HPDE6-E6E7 (cell line): ENCODE results near the gene CENPP.

Experiments
- DNase-seq: peaks from one replicate; pipeline ENCODE4 v3.0.0; 2011; ENCODE audit warnings: missing footprints; ENCODE audit errors: extremely low spot score

CENPP gene

DNA sequence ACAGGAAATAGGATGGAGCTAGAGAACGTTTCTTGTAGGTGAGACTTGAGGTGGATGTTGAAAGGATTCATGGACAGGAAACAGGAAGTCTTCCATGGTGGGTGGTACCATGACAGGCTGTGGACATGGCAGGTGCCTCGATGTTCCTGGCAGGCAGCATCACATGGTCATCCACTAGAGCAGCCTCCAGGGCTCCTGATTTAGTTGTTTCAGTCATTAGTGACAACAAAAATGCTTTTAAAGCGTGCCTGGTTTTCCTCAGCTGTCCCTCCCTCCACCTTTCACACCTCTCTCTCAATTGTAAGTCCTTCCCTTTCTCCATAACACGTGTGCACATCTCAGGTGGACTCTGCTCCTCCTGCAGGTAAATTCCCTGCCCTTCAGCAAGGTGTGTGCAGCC, 181.7 kb downstream of the CENPP start:
- DNase-seq: no peak

DNA sequence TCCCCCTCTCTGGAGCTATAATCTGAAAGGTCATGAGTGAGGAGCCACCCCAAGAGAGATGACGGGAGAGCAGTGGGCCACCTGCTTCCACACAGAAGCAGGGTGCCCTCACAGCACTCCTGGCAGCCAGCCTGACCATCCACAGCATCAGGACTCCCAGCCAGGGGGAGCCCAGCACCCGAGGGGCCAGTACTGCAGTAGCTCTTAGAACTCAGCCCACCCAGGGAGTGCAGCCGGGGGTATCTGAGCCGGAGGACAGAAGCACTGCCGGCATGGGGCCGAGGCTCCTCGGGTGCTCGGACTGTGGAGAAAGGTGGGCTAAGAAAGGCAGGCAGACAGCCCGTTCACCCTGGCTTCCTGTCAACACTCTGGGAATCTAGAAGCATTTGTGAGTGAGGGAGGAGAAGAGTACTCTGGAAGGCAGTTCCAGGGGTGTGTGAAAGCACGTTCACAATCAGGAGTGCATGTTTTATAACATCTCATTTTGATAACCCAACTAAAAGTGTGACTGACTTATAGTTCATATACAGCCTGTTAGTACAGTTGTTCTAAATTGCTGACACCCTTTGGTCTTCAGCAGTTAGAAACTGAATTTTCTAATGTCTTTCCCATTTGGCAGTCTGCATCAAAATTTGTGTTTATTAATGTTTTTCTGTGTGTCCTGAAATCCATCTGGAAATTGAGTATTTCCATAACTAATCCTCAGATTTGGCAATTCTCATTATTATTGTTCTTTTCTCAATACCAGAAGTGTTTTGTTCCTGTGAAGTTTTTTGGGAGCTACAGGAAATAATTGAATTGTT, 182.5 kb downstream of the CENPP start:
- DNase-seq: no peak

DNA sequence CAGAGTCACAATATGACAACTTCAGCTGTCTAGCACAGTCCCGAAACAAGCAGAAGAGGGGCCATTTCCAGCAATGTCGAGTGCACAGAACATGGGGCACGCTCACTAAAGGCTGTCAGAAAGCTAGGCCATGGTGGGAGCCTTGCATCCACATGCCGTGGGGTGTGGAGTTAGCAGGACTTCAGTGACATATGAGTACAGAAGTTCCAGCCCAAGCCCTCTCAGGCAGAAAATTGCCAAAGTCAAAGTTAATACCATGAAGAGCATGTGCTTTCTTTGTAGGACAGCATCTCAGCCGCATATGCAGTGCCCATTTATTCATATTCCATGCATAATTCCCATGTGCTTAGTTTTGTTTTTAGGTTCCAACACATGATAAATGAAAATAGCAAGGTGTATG, 183.3 kb downstream of the CENPP start:
- DNase-seq: no peak

DNA sequence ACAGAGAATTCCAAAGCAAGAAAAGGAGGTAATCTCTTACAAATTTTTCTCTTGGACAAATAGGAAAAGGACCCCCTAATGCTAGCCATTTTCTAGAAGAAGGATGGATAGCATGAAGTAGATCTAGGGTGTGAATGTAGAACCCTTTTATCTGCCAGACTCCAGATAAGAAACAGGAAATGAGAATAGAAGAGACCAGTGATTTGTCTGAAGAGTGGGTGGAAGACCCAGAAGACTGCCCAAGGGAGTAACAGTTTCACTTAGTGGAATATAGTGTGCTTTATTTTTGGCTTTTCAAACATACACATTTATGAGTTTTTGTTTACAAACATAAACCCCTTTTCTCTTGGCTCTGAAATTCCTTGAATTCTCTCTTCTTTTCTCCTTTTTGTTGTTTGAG, 185.0 kb downstream of the CENPP start:
- DNase-seq: no peak

DNA sequence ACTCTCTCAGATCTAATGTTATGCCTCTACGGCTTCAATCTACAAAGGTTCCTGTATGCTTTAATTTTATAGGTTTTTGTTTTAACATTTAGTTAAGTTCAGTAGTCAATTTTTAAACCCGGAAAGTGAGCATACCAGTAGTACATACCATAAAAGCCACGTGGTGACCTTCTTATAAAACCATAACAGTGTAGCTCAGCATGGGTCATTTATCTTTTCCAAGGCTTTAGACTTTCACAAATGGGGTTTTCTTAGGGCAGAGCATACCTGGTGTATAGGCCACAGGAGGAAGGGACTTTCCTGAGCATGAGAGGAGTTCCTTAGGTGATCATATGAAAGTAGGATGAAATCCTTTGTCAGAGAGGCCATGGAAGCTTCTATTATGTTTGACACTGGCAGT, 186.9 kb downstream of the CENPP start:
- no peak for DNase-seq

DNA sequence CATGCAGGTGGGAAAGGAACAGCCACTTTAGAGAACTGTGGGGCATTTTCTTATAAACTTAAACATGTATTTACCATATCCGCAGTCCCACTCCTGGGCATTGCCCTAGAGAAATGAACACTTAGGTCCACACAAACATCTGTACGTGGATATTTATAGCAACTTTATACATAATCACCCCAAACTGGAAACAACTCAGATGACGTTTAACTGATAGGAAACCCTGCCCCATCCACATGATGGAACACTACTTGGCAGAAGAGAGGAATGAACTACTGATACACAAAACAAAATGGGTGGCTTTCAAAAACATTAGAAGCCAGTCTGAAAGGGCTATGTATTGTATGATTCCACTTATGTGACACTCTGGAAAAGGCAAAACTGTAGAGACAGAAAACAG, 187.6 kb downstream of the CENPP start:
- DNase-seq: no peak

DNA sequence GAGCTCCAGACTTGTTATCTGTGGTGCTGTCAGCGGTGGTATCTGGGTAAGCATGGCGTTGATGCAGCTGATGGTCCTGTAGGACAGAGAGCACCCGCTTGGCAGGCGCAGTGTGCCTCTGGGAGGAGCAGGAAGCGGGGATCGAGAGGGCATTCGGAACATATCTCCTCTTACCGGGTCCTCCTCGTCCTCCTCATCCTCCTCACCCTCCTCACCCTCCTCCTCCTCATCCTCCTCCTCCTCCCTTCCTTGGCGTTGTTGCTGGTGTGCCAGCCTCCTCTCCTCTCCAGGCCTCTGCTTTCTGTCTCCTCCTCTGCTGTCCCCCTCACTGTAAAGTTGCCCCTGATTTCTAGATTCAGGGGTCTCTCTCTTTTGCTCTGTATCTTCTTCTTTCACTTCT, 188.9 kb downstream of the CENPP start:
- DNase-seq: no peak

DNA sequence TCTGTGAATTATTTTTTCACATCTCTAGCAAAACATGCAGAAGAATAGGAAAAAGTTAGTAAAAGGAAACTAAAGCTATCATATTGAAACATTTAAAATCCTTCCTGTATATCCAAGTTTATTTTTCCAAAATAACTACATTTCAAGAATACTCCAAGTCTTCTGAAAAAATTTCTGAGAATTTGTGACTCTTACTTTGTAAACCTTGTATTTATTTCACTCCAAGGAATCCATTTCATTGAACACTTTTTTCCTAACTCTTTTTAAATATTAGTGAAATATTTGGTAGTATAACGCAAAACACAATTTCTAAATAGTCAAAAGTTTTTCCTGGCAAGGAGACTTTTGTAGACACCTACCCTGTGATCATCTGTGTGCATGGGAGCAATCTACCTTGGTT, 190.8 kb downstream of the CENPP start:
- no peak for DNase-seq

DNA sequence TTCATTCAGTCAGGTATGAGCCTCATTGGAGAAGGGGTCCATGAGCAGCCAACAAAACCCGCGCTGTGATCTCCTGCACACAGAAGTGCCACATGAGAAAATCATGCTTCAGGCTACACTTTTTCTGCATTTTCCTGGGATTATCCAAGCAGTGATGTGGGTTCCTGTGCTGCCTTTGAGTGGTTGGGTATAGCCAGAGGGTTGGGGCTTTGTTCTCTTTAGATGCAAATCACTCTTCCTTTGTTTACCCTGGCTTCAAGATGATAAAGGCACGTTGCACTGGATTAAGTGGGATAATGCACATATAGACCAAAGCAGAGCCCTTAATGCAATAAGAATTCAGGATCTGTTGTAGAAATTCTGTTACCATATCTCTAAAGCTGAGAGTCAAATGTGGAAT, 191.3 kb downstream of the CENPP start:
- no peak for DNase-seq

DNA sequence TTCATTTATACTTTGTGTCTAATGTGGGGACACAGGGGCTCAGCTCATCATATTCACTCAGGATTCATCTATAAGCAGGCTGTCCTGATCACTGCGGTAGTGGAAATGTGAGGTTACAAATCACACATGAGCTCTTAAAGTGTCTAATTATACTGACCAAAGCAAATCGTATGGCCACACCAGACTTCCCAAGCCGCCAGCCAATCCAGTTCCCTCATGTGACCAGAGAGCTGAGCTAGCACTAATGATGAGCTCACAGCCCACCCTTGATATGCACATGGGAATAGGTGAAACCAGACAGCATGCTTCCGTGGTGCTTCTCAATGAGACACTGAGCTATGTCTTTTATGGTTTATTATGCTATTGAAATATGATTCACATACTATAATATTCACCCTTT, 192.4 kb downstream of the CENPP start:
- no peak for DNase-seq

DNA sequence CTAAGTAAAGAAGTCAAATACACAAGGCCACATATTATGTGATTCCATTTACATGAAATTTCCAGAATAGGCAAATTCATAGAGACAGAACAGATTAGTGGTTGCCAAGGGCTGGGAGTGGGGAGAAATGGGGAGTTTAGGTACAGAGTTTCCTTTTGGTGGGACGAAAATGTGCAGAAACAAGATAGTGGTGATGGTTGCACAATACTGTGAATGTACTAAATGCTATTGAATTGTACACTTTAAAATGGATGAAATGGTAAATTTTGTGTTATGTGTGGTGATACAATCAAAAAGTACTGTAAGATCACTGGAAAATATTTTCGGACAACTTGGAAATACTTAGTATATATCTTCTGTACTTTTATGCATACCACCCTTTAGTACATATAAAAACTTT, 195.1 kb downstream of the CENPP start:
- no peak for DNase-seq

DNA sequence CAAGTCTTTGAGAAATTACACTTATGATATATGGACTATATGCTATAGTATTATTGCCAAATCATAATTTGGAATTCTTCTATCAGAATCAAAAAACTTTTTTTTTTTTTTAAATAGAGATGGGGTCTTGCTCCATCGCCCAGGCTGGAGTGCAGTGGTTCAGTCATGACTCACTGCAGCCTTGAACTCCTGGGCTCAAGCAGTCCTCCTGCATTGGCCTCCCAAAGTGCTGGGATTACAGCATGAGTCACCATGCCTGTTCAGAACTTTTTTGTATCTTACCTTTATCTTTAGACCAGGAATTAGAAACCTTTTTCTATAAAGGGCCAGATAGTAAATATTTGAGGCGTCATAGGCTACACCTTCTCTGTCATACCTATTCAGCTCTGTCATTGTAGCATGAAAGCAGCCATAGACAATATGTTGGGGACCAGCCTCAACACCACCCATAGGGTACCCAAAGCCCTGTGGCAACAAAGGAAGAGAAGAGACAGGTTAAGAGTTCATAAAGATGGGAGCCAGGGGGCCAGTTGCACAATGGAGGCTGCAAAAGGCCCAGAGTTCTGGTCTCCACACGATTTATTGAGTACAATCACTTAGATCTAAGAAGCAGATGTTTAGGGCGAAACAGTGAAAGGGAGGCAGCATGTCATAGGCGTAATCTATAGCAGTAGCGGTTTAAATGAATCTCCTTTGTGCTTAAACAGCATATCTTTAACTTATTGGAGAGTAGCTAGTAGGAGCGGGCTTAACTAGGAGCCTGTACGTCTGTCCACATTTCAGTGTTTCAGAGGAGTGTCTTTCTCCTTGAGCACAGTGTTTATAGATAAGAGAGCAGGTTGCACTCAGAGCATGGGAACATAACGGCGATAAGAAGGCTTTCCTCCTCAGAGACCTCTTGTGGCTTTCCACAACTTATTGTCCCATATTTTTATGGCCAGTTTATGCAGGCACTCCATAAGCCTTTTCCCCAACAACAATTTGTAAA, 197.5 kb downstream of the CENPP start:
- no peak for DNase-seq

DNA sequence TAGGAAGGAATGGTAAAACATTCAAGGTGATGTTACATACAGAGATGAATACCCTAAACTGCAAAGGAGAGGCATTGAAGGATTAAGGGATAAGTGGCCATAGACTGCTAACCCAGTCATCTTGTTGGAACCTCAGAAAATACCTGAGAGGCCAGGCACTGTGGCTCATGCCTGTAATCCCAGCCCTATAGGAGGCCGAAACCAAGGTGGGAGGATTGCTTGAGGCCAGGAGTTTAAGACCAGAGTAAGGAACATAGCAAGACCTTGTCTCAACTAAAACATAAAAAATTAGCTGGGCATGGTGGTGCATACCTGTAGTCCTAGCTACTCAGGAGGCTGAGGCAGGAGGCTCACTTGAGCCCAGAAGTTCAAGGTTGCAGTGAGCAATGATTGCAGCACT, 199.1 kb downstream of the CENPP start:
- no peak for DNase-seq

DNA sequence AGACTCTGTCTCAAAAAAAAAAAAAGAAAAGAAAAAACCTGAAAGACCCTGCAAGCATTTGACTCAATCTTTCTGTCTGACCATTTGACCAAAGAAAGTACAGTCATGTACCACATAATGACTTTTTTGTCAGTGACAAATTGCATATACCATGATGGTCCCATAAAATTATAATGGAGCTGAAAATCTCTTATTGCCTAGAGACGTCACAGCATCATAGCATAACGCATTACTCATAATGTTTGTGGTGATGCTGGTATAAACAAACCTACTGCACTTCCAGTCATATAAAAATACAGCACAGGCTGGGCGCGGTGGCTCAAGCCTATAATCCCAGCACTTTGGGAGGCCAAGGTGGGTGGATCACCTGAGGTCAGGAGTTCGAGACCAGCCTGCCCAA, 199.6 kb downstream of the CENPP start:
- no peak for DNase-seq

DNA sequence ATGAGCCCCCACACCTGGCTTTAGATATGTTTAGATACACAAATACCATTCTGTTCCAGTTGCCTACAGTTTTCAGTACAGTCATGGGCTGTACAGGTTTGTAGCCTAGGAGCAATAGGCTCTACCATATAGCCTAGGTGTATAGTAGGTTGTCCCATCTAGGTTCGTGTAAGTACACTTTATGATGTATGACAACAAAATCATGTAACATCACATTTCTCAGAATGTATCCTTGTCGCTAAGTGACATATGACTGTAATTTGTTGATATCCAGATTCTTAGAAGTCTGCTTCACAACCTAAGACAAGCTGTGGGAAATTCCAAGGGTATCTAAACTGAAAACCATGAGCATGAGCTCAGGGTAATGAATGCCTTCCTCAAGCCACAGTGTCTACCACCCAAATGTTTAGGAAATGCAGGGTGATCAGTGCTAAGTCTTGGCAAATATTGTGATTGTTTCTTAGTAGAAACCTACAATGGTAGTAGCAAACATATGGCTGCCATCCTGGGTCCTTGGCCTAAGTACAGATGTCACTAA, 201.6 kb downstream of the CENPP start:
- no peak for DNase-seq

DNA sequence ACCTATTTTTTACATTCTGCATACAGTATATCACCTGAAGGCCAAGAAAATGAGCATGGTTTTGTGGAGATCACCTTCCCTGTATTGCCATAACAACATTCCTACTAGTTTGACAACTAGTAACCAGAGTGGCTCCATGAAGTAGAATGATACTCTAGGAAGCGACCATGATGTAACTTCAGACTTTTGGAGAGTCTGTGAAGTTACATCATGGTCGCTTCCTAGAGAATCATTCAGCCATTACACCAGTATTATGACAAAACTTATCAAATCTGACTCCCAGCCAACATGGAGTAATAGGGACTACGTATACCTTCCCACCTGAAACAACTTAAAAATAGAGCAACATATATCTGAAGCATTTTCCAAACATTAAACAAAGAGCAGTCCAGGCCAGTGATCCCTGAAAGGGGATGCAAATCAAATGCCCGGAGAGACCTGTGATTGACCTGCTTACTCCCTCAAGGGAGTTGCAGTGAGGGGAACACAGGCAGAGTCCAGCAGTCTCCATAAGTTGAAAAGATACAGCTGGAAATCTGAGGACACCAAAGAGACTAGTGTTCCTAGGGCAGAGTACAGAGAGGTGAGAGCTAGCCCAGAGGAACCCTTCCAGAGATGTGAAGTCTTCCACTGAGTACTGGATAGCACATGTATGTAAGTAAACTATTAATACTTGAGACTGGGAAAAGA, 202.2 kb downstream of the CENPP start:
- no peak for DNase-seq

DNA sequence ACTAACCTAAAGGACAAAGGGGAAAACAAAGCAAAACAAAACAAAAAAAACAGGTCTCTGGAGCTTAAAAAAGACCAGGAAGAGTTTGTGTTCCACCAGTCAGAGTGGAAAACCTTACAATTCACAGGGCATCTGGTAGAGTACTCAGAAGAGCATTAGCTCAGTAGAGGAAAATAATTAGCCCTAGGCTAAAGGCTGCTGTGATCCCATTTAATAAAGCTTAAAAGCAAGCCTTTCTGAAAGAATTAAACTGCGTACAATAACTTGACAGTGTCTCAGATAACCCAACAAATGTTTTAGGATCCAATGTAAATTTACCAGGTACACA, 202.7 kb downstream of the CENPP start:
- DNase-seq: no peak

DNA sequence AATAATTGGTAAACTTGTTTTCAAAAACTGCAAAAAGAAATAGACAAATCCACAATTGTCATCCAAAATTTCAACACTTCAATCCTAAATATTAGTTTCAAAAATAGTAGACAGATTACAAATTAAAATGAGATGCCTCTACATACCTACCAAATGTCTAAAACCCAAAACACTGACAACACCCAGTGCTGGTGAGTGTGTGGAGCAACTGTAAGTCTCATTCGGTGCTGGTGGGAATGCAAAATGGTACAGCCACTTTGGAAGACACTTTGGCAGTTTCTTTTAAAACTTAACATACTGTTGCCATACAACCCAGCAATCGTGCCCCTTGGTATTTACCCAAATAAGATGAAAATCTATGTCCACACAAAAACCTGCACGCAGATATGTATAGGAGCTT, 203.4 kb downstream of the CENPP start:
- no peak for DNase-seq

DNA sequence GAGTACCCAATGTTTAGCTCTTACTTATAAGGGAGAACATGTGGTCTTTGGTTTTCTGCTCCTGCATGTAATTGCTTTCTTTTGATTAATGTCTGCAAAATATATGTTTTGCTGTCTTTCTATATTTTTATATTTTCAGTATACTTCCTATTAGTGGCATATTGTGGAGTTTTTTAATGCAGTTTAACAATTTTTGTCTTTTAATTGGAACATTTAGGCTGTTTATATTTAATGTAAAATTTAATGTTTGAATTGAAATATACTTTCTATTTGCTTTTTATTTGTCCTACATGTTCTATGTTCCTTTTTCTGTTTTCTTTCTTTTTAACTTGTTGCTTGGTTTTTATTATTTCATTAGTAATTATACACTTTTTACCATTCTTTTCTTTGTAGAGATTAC, 205.1 kb downstream of the CENPP start:
- DNase-seq: no peak

DNA sequence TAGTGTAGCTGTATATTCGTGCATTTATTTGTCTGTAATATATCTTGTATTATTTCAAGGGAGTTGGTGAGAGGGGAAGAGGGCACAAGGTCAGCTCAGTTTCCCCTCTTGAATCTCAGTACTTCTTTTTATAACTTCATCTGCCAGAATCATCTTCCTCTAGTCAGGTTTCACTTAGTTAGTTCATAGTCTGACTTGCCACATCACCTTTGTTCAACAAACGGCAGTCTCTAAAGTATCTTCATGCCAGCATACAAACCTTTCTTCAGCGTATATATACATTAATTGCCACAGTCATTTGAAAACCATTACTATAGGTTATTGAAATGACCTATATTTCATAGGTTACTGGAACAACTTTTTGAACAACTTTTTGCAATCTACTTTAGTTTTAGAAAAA, 208.5 kb downstream of the CENPP start:
- no peak for DNase-seq

DNA sequence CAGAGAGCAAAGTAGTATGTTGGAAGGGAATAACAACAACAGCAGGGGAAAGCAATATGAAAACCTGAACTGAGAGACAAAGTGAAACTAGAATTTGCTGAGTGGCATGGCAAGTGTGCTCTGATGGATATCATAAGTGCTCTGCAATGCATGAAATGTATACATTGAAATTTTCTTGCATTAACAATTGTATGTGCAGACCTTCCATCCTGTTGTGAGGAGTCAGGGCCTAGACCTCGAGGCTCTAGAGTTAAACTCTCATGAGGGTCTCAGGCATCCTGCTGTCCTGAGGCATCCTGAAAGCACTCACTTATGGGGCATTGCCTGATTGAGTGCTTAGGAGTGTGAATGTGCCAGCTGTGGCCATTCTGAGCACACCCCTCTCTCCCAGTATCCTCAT, 208.9 kb downstream of the CENPP start:
- no peak for DNase-seq
